IMR-90 (cell line): ENCODE measurements around the gene SEC14L1. TPM values are rescaled to one million over a fixed set of nuclear protein-coding genes. Genes with fewer than 3 reads are reported as not detected.

Experiments
- ATAC-seq: fragments of 200-7000 bp; cut with Tn5 transposase; 2 replicates; pipeline ENCODE4 v1.9.1; 2020; ENCODE audit warnings: low read depth, mild to moderate bottlenecking, moderate library complexity
- BruUV-seq: library from RNA; stranded (reverse); fragments of 400-500 nt; replicated peaks from 2 replicates; lab custom pipeline; 2021; lab: Mats Ljungman, UMichigan
- CTCF ChIA-PET: fragments of 300-600 bp; formaldehyde crosslinking; extraction: SDS; loops from one replicate; lab custom pipeline; 2021; ENCODE audit warnings: antibody characterized with exemption; lab: Yijun Ruan, JAX
- POLR2A ChIA-PET: fragments of 300-600 bp; sonication (Branson Sonifier 250); formaldehyde crosslinking; loops from one replicate; lab custom pipeline; 2022; ENCODE audit warnings: antibody characterized with exemption; ENCODE audit not compliant: unreplicated experiment; lab: Charles Lee
- DNase-seq: peaks from one replicate; pipeline ENCODE4 v3.0.0; 2013
- H2AFZ ChIP-seq: replicated peaks from 2 replicates; pipeline ENCODE3; 2013; ENCODE audit warnings: low read length, mild to moderate bottlenecking; ENCODE audit not compliant: poor library complexity
- H2AK5ac ChIP-seq: 2 replicates; pipeline ENCODE4 v1.6.1; 2013; ENCODE audit warnings: low read depth, low read length, inconsistent platforms
- H2AK9ac ChIP-seq: replicated peaks from 2 replicates; pipeline ENCODE3; 2013; ENCODE audit warnings: mild to moderate bottlenecking, low read depth, low read length, moderate library complexity; ENCODE audit not compliant: poor library complexity
- H2BK120ac ChIP-seq: 2 replicates; pipeline ENCODE4 v1.6.1; 2013; ENCODE audit warnings: low read depth, low read length, inconsistent platforms
- H2BK15ac ChIP-seq: 3 replicates; pipeline ENCODE4 v1.6.1; 2013; ENCODE audit warnings: low read depth, low read length, inconsistent platforms
- H2BK20ac ChIP-seq: 2 replicates; pipeline ENCODE4 v1.6.1; 2013; ENCODE audit warnings: low read depth, mild to moderate bottlenecking, inconsistent platforms, low read length, moderate library complexity
- H2BK5ac ChIP-seq: 2 replicates; pipeline ENCODE4 v1.6.1; 2013; ENCODE audit warnings: mild to moderate bottlenecking, low read depth, low read length, inconsistent platforms; ENCODE audit not compliant: poor library complexity, severe bottlenecking
- H3K14ac ChIP-seq: replicated peaks from 2 replicates; pipeline ENCODE4 v1.6.1; 2013; ENCODE audit warnings: low read depth, low read length, inconsistent platforms
- H3K18ac ChIP-seq: 2 replicates; pipeline ENCODE4 v1.6.1; 2013; ENCODE audit warnings: low read depth, low read length, control low read depth
- H3K23ac ChIP-seq: 2 replicates; pipeline ENCODE4 v1.6.1; 2013; ENCODE audit warnings: low read depth, low read length, inconsistent platforms
- H3K27ac ChIP-seq: 2 replicates; pipeline ENCODE4 v1.5.1; 2013; ENCODE audit warnings: mild to moderate bottlenecking, control low read depth, low read length; ENCODE audit not compliant: insufficient read depth
- H3K27me3 ChIP-seq: 2 replicates; pipeline ENCODE4 v1.6.1; 2013; ENCODE audit warnings: low read length; ENCODE audit not compliant: control insufficient read depth, insufficient read depth
- H3K36me3 ChIP-seq: 2 replicates; pipeline ENCODE4 v1.6.1; 2013; ENCODE audit warnings: low read length, mixed read lengths; ENCODE audit not compliant: control insufficient read depth, insufficient read depth
- H3K4ac ChIP-seq: 2 replicates; pipeline ENCODE4 v1.6.1; 2013; ENCODE audit warnings: low read depth, low read length, inconsistent platforms
- H3K4me1 ChIP-seq: 2 replicates; pipeline ENCODE4 v1.6.1; 2013; ENCODE audit warnings: low read length, mixed read lengths; ENCODE audit not compliant: control insufficient read depth, insufficient read depth
- H3K4me2 ChIP-seq: 2 replicates; pipeline ENCODE4 v1.6.1; 2013; ENCODE audit warnings: low read depth, mild to moderate bottlenecking, control low read depth, low read length, moderate library complexity
- H3K4me3 ChIP-seq: 2 replicates; pipeline ENCODE4 v1.5.1; 2013; ENCODE audit warnings: low read depth, mild to moderate bottlenecking, control low read depth, low read length, moderate library complexity; ENCODE audit not compliant: insufficient read depth
- H3K56ac ChIP-seq: 2 replicates; pipeline ENCODE4 v1.6.1; 2013; ENCODE audit warnings: low read length, inconsistent platforms; ENCODE audit not compliant: insufficient read depth; ENCODE audit errors: extremely low read depth
- H3K79me1 ChIP-seq, 2 experiments: 2 replicates each; pipeline ENCODE4 v1.6.1; 2013; ENCODE audit warnings: low read length in 2 of 2, inconsistent platforms in 1 of 2, low read depth in 1 of 2
- H3K9ac ChIP-seq: 2 replicates; pipeline ENCODE4 v1.6.1; 2013; ENCODE audit warnings: low read depth, low read length, control low read depth
- H3K9me1 ChIP-seq: 2 replicates; pipeline ENCODE4 v1.6.1; 2013; ENCODE audit warnings: low read length, inconsistent platforms; ENCODE audit not compliant: insufficient read depth
- H3K9me3 ChIP-seq: 2 replicates; pipeline ENCODE4 v1.6.1; 2013; ENCODE audit warnings: low read length; ENCODE audit not compliant: control insufficient read depth, insufficient read depth
- H4K20me1 ChIP-seq: 2 replicates; pipeline ENCODE4 v1.6.1; 2013; ENCODE audit warnings: low read length, inconsistent platforms; ENCODE audit not compliant: insufficient read depth
- H4K5ac ChIP-seq: 2 replicates; pipeline ENCODE4 v1.6.1; 2013; ENCODE audit warnings: mild to moderate bottlenecking, low read depth, low read length, control low read depth
- H4K8ac ChIP-seq, 2 experiments: 2 replicates each; pipeline ENCODE4 v1.6.1; 2013; ENCODE audit warnings: low read depth in 2 of 2, low read length in 2 of 2, control low read depth in 1 of 2, inconsistent platforms in 1 of 2
- H4K91ac ChIP-seq: 2 replicates; pipeline ENCODE4 v1.6.1; 2013; ENCODE audit warnings: low read depth, low read length, inconsistent platforms; ENCODE audit not compliant: insufficient read depth
- BHLHE40 ChIP-seq: fragments of 150-350 bp; IDR thresholded peaks from 2 replicates; pipeline ENCODE4 v1.6.1; 2016; ENCODE audit warnings: mild to moderate bottlenecking, low read depth, low read length
- CHD1 ChIP-seq: IDR thresholded peaks from 2 replicates; pipeline ENCODE4 v1.6.1; 2012; ENCODE audit warnings: low read depth, low read length, improper control_type of control experiment
- MXI1 ChIP-seq: IDR thresholded peaks from 2 replicates; pipeline ENCODE4 v1.6.1; 2012; ENCODE audit warnings: low read depth, mild to moderate bottlenecking, low read length, moderate library complexity, borderline replicate concordance
- POLR2A ChIP-seq: IDR thresholded peaks from 2 replicates; pipeline ENCODE4 v1.6.1; 2012; ENCODE audit warnings: mild to moderate bottlenecking, low read depth, low read length
- RAD21 ChIP-seq: IDR thresholded peaks from 2 replicates; pipeline ENCODE4 v1.6.1; 2012; ENCODE audit warnings: low read length, improper control_type of control experiment
- RCOR1 ChIP-seq: IDR thresholded peaks from 2 replicates; pipeline ENCODE4 v1.6.1; 2012; ENCODE audit warnings: mild to moderate bottlenecking, low read length, improper control_type of control experiment; ENCODE audit not compliant: insufficient replicate concordance
- RFX5 ChIP-seq: IDR thresholded peaks from 2 replicates; pipeline ENCODE4 v1.8.0; 2012; ENCODE audit warnings: low read depth, mild to moderate bottlenecking, low read length, moderate library complexity
- SMC3 ChIP-seq: fragments of 150-350 bp; IDR thresholded peaks from 2 replicates; pipeline ENCODE4 v1.6.1; 2016; ENCODE audit warnings: low read depth, mild to moderate bottlenecking, antibody characterized with exemption, low read length, moderate library complexity
- WGBS, 2 experiments: methylation state at CpG; one replicate each; pipeline versions ENCODE4 v1.1.5 to v1.1.7; 2013; ENCODE audit warnings: missing lambda C conversion rate in 2 of 2; ENCODE audit not compliant: insufficient read length in 1 of 2; ENCODE audit errors: extremely low coverage in 2 of 2; 5-methylcytosine and 5-hydroxymethylcytosine counted together
- dilution Hi-C: fragments of 300-500 bp; cut with HindIII; formaldehyde crosslinking; loops from one replicate; pipeline ENCODE4 v1.14.3; 2018; ENCODE audit warnings: low sequenced_read_pairs; ENCODE audit not compliant: unreplicated experiment
- in situ Hi-C: fragments of 300-500 bp; cut with MboI; formaldehyde crosslinking; loops from 3 replicates; pipeline ENCODE4 v1.14.3; 2019; ENCODE audit warnings: low sequenced_read_pairs, inconsistent platforms, mixed read lengths
- intact Hi-C: fragments of 100-400 bp; cut with micrococcal nuclease; formaldehyde crosslinking; loops from 2 replicates; pipeline ENCODE4 v1.10.0; 2022
- polyA plus RNA-seq, 3 experiments: library from polyadenylated mRNA; depleted of rRNA; stranded (reverse); fragments of >200 nt; gene quantifications; 2 replicates each; pipeline ENCODE4 v1.2.3, GENCODE V29; 2012; ENCODE audit warnings: low replicate concordance in 1 of 3
- total RNA-seq: library from RNA; depleted of rRNA; stranded (reverse); fragments of >200 nt; gene quantifications from 2 replicates; pipeline ENCODE4 v1.2.3, GENCODE V29; 2012
- TF ChIP-seq, protein P1 (sequence below): fragments of 150-350 bp; IDR thresholded peaks from 2 replicates; pipeline ENCODE4 v1.6.1; 2016; ENCODE audit warnings: low read depth, mild to moderate bottlenecking, low read length, moderate library complexity, borderline replicate concordance
- TF ChIP-seq, protein P2 (sequence below): fragments of 150-350 bp; IDR thresholded peaks from 2 replicates; pipeline ENCODE4 v1.6.1; 2017; ENCODE audit warnings: mild to moderate bottlenecking, antibody characterized with exemption, low read length, low read depth

SEC14L1 gene
- total and polyA plus RNA-seq, 2 of the 4 experiments (the other 2 are of a cell fraction): 24.9 to 35.8 TPM

DNA sequence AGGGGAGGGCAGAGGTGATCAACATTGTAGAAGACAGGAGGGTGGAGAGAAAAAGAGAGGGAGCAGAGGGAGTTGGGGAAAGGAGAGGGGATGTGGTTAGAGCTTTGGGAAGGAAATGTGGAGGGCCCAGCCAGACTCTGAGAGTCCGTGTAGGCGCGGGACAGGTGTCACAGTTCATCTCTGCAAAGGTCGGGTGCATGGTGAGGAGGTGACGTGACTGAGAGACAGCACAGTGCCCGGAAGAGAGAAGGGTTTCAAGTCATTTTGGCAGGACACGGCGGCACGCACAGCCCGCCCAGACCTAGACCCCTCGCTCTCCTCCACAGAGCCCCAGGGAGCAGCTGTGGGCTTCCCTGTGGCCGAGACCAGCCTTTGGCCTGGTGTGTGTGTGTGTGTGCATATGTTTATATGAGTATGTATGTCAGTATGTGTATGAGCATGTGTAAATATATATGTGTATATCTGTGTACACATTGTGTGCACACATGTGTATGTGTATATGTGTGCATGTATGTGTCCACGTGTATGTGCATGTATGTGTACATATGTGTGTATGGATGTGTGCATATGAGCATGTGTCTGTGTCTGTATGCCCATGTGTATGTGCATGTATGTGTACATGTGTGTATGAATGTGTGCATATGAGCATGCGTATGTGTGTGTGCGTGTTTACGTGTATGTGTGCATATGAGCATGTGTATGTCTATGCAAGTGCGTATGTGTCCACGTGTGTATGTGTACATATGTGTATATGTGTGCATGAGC, 104.6 kb downstream of the SEC14L1 start (continued):
- TF ChIP-seq RFX5: no peak

DNA sequence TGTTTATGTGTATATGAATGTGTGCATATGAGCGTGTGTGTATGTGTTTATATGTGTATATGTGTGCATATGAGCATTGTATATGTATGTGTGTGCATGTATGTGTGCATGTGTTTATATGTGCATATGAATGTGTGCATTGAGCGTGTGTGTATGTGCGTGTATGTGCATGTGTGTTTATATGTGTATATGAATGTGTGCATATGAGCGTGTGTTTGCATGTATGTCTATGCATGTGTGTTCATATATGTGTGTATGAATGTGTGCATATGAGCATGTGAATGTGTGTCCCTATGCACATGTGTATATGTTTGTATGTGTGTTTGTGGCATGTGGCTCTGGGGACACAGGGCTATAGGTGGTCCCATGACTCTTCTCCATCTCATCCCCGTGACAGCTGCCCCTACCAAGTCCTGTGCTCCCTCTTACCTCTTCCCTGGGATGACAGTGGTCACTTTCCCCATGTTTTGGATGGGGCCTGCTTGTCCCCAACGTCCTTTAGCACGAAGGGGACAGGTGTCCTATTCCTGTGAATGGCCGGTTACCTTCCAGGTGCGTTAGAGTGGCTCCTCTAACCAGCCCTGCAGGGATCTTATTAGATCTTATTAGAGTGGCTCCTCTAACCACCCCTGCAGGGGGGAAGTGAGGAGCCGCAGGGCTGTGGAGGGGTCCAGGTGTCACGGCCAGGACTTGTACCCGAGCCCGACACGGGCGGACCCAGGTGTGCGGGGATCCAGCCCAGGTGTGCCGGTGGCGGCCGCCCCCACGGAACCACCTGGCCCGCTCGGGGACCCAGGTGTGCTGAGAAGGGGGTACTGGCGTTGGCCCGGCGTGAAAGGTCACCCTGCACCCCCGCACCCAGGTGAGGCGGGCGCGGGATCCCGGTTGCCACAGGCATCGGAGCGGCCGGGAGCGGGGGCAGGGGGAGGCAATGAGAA, 105.6 kb downstream of the SEC14L1 start:
- Histone ChIP-seq H3K27ac (peak overlapping the region; percentile 38; the same call in 1 of the 2 replicates), H3K56ac (no peak overlapping the region), H3K9me3 (no peaks in the 10 kb centered on the region), H2AK9ac (peak overlapping the region; percentile 56), H3K9ac (peak overlapping the region; percentile 45), H4K5ac (0 out of 2 replicates have a peak overlapping the region, but pooled peaks have one; percentile 13), H3K27me3 (no peaks in the 10 kb centered on the region; the same call in 1 of the 2 replicates), H2BK5ac (no peak overlapping the region), H2BK20ac (peak overlapping the region; percentile 17; the same call in 1 of the 2 replicates), H3K4me1 (peaks cover 4% of the 10 kb centered on the region; the same call in 1 of the 2 replicates), H4K20me1 (no peaks in the 10 kb centered on the region), H3K23ac (no peak overlapping the region), H3K9me1 (no peaks in the 10 kb centered on the region; the same call in 1 of the 2 replicates), H3K14ac (no peak overlapping the region), H3K4me3 (peak overlapping the region; percentile 59), H2AFZ (peak overlapping the region; percentile 98), H3K4ac (peak overlapping the region; percentile 48; the same call in 1 of the 2 replicates), H2BK15ac (no peak overlapping the region), H3K36me3 (no peaks in the 10 kb centered on the region), H4K91ac (no peak overlapping the region), H3K18ac (no peak overlapping the region; the same call in 1 of the 2 replicates), H3K4me2 (peak overlapping the region; percentile 76), H3K79me1 (no peaks in the 10 kb centered on the region), H2AK5ac (peak overlapping the region; percentile 83), H4K8ac (peak overlapping the region in 1 of 2 experiments; percentile 78; a peak in 1 of 4 replicates), H2BK120ac (peak overlapping the region; percentile 47; the same call in 1 of the 2 replicates)
- in situ Hi-C loops: loop anchor here (25.0 kb wide), 1 partner anchor 384 kb away; the partner anchor contains the start of gene MGAT5B
- intact Hi-C loops: loop anchor here (1.0 to 5.0 kb wide), 2 partner anchors 160 to 379 kb away; partner anchors contain the start of gene MGAT5B
- POLR2A ChIA-PET: no interaction called here
- WGBS, 2 experiments: 48% methylated on average over 14 of the region's 34 CpGs; no CpG with 5 or more reads in 1 of the 2 experiments
- DNase-seq (no peak), ATAC-seq (no peak)
- no TSS peak for BruUV-seq
- CTCF ChIA-PET: no interaction called here
- dilution Hi-C loops: no loop called here
- TF ChIP-seq RAD21 (no peak), CHD1 (no peak), BHLHE40 (no peak), POLR2A (no peak), SMC3 (no peak), RFX5 (no peak), RCOR1 (no peak), MXI1 (no peak)
- TF ChIP-seq, protein P1, sequence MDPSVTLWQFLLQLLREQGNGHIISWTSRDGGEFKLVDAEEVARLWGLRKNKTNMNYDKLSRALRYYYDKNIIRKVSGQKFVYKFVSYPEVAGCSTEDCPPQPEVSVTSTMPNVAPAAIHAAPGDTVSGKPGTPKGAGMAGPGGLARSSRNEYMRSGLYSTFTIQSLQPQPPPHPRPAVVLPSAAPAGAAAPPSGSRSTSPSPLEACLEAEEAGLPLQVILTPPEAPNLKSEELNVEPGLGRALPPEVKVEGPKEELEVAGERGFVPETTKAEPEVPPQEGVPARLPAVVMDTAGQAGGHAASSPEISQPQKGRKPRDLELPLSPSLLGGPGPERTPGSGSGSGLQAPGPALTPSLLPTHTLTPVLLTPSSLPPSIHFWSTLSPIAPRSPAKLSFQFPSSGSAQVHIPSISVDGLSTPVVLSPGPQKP: no peak
- TF ChIP-seq, protein P2, sequence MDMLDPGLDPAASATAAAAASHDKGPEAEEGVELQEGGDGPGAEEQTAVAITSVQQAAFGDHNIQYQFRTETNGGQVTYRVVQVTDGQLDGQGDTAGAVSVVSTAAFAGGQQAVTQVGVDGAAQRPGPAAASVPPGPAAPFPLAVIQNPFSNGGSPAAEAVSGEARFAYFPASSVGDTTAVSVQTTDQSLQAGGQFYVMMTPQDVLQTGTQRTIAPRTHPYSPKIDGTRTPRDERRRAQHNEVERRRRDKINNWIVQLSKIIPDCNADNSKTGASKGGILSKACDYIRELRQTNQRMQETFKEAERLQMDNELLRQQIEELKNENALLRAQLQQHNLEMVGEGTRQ: no peak
